Measurements from ENCODE around the gene GLCCI1. TPM values are rescaled to one million over a fixed set of nuclear protein-coding genes. Genes with fewer than 3 reads are reported as not detected.

GLCCI1 gene
- polyA plus RNA-seq, 1 donor (not counting 4 experiments of a cell fraction or from before 2014, with no cell fraction given): 3.4 TPM

GRCh38 chr7:8063706-8064297 lies 95.2 kb downstream of the GLCCI1 start:
- no peaks in the 10 kb centered on the region for H3K9me3 ChIP-seq (ENCODE audit: control insufficient read depth, low read depth, low read length)
- dilution Hi-C loops (cut with MboI; ENCODE audit: extremely low pct_ligation_motif_present, low sequenced_read_pairs): no loop called here
- no peaks in the 10 kb centered on the region for H3K27me3 ChIP-seq (ENCODE audit: control insufficient read depth, extremely low read depth, insufficient read depth, low read length)
- H3K4me2 ChIP-seq (ENCODE audit: control insufficient read depth, extremely low read depth, insufficient read depth, low read depth, low read length): no peak overlapping the region
- no peak for TF ChIP-seq CTCF (optimal IDR thresholded peaks at IDR 0.05 in 1 of 3, IDR thresholded peaks at IDR 0.05 in 1 of 3, conservative IDR thresholded peaks at IDR 0.05 in 1 of 3; ENCODE audit: extremely low read depth in 1 of 3, insufficient read depth in 2 of 3, low read length in 3 of 3)
- TF ChIP-seq EZH2 (IDR thresholded peaks at IDR 0.05; ENCODE audit: low read length): no peak
- no peak overlapping the region for H3K9ac ChIP-seq (ENCODE audit: control insufficient read depth, extremely low read depth, insufficient read depth, low read length)
- no peaks in the 10 kb centered on the region for H3K9me1 ChIP-seq (ENCODE audit: control insufficient read depth, extremely low read depth, insufficient read depth, low read length)
- no peaks in the 10 kb centered on the region for H3K79me2 ChIP-seq (ENCODE audit: control insufficient read depth, insufficient read depth, low read length)
- H3K4me3 ChIP-seq (ENCODE audit: control insufficient read depth in 2 of 3, extremely low read depth in 1 of 3, insufficient read depth in 2 of 3, low read depth in 1 of 3, low read length in 3 of 3): no peak overlapping the region
- H4K20me1 ChIP-seq (ENCODE audit: control insufficient read depth, extremely low read depth, insufficient read depth, low read length): no peaks in the 10 kb centered on the region
- DNase-seq (ENCODE audit: low read depth, low spot score): peak; percentile 15
- no peaks in the 10 kb centered on the region for H3K36me3 ChIP-seq (ENCODE audit: control insufficient read depth in 2 of 2, extremely low read depth in 1 of 2, insufficient read depth in 2 of 2, low read length in 2 of 2)
- no peak overlapping the region for H3K27ac ChIP-seq (ENCODE audit: control insufficient read depth, insufficient read depth, low read length)
- peaks cover 11% of the 10 kb centered on the region for H3K4me1 ChIP-seq (ENCODE audit: control insufficient read depth, extremely low read depth, insufficient read depth, low read length)
- no peak overlapping the region for H2AFZ ChIP-seq (ENCODE audit: control insufficient read depth, low read length)
- FAIRE-seq: no peak

GRCh38 chr7:8064828-8065227 lies 96.2 kb downstream of the GLCCI1 start:
- H3K9me1 ChIP-seq (ENCODE audit: control insufficient read depth, extremely low read depth, insufficient read depth, low read length): no peaks in the 10 kb centered on the region
- no peaks in the 10 kb centered on the region for H3K9me3 ChIP-seq (ENCODE audit: control insufficient read depth, low read depth, low read length)
- no peaks in the 10 kb centered on the region for H4K20me1 ChIP-seq (ENCODE audit: control insufficient read depth, extremely low read depth, insufficient read depth, low read length)
- peak overlapping the region; percentile 34 for H3K4me2 ChIP-seq (ENCODE audit: control insufficient read depth, extremely low read depth, insufficient read depth, low read depth, low read length)
- no peaks in the 10 kb centered on the region for H3K27me3 ChIP-seq (ENCODE audit: control insufficient read depth, extremely low read depth, insufficient read depth, low read length)
- no peak for TF ChIP-seq EZH2 (IDR thresholded peaks at IDR 0.05; ENCODE audit: low read length)
- TF ChIP-seq CTCF (optimal IDR thresholded peaks at IDR 0.05 in 1 of 3, IDR thresholded peaks at IDR 0.05 in 1 of 3, conservative IDR thresholded peaks at IDR 0.05 in 1 of 3; ENCODE audit: extremely low read depth in 1 of 3, insufficient read depth in 2 of 3, low read length in 3 of 3): no peak
- DNase-seq (ENCODE audit: low read depth, low spot score) (no peak), FAIRE-seq (no peak)
- no peak overlapping the region for H3K4me3 ChIP-seq (ENCODE audit: control insufficient read depth in 2 of 3, extremely low read depth in 1 of 3, insufficient read depth in 2 of 3, low read depth in 1 of 3, low read length in 3 of 3)
- peak overlapping the region; percentile 43 for H3K27ac ChIP-seq (ENCODE audit: control insufficient read depth, insufficient read depth, low read length)
- H3K36me3 ChIP-seq (ENCODE audit: control insufficient read depth in 2 of 2, extremely low read depth in 1 of 2, insufficient read depth in 2 of 2, low read length in 2 of 2): no peaks in the 10 kb centered on the region
- H2AFZ ChIP-seq (ENCODE audit: control insufficient read depth, low read length): no peak overlapping the region
- dilution Hi-C loops (cut with MboI; ENCODE audit: extremely low pct_ligation_motif_present, low sequenced_read_pairs): no loop called here
- H3K4me1 ChIP-seq (ENCODE audit: control insufficient read depth, extremely low read depth, insufficient read depth, low read length): peaks cover 11% of the 10 kb centered on the region
- H3K79me2 ChIP-seq (ENCODE audit: control insufficient read depth, insufficient read depth, low read length): no peaks in the 10 kb centered on the region
- H3K9ac ChIP-seq (ENCODE audit: control insufficient read depth, extremely low read depth, insufficient read depth, low read length): no peak overlapping the region

All from keratinocyte (primary cell).